IMR-90 (cell line): ENCODE measurements around the gene ZNF747. TPM values are rescaled to one million over a fixed set of nuclear protein-coding genes. Genes with fewer than 3 reads are reported as not detected.

ENCODE experiments used
- ATAC-seq: fragments of 200-7000 bp; cut with Tn5 transposase; 2 replicates; pipeline ENCODE4 v1.9.1; 2020; ENCODE audit warnings: low read depth, mild to moderate bottlenecking, moderate library complexity
- BruUV-seq: library from RNA; stranded (reverse); fragments of 400-500 nt; replicated peaks from 2 replicates; lab custom pipeline; 2021; lab: Mats Ljungman, UMichigan
- CTCF ChIA-PET: fragments of 300-600 bp; formaldehyde crosslinking; extraction: SDS; loops from one replicate; lab custom pipeline; 2021; ENCODE audit warnings: antibody characterized with exemption; lab: Yijun Ruan, JAX
- POLR2A ChIA-PET: fragments of 300-600 bp; sonication (Branson Sonifier 250); formaldehyde crosslinking; loops from one replicate; lab custom pipeline; 2022; ENCODE audit warnings: antibody characterized with exemption; ENCODE audit not compliant: unreplicated experiment; lab: Charles Lee
- DNase-seq: peaks from one replicate; pipeline ENCODE4 v3.0.0; 2013
- H2AFZ ChIP-seq: replicated peaks from 2 replicates; pipeline ENCODE3; 2013; ENCODE audit warnings: low read length, mild to moderate bottlenecking; ENCODE audit not compliant: poor library complexity
- H2AK5ac ChIP-seq: 2 replicates; pipeline ENCODE4 v1.6.1; 2013; ENCODE audit warnings: low read depth, low read length, inconsistent platforms
- H2AK9ac ChIP-seq: replicated peaks from 2 replicates; pipeline ENCODE3; 2013; ENCODE audit warnings: mild to moderate bottlenecking, low read depth, low read length, moderate library complexity; ENCODE audit not compliant: poor library complexity
- H2BK120ac ChIP-seq: 2 replicates; pipeline ENCODE4 v1.6.1; 2013; ENCODE audit warnings: low read depth, low read length, inconsistent platforms
- H2BK15ac ChIP-seq: 3 replicates; pipeline ENCODE4 v1.6.1; 2013; ENCODE audit warnings: low read depth, low read length, inconsistent platforms
- H2BK20ac ChIP-seq: 2 replicates; pipeline ENCODE4 v1.6.1; 2013; ENCODE audit warnings: low read depth, mild to moderate bottlenecking, inconsistent platforms, low read length, moderate library complexity
- H2BK5ac ChIP-seq: 2 replicates; pipeline ENCODE4 v1.6.1; 2013; ENCODE audit warnings: mild to moderate bottlenecking, low read depth, low read length, inconsistent platforms; ENCODE audit not compliant: poor library complexity, severe bottlenecking
- H3K14ac ChIP-seq: replicated peaks from 2 replicates; pipeline ENCODE4 v1.6.1; 2013; ENCODE audit warnings: low read depth, low read length, inconsistent platforms
- H3K18ac ChIP-seq: 2 replicates; pipeline ENCODE4 v1.6.1; 2013; ENCODE audit warnings: low read depth, low read length, control low read depth
- H3K23ac ChIP-seq: 2 replicates; pipeline ENCODE4 v1.6.1; 2013; ENCODE audit warnings: low read depth, low read length, inconsistent platforms
- H3K27ac ChIP-seq: 2 replicates; pipeline ENCODE4 v1.5.1; 2013; ENCODE audit warnings: mild to moderate bottlenecking, control low read depth, low read length; ENCODE audit not compliant: insufficient read depth
- H3K27me3 ChIP-seq: 2 replicates; pipeline ENCODE4 v1.6.1; 2013; ENCODE audit warnings: low read length; ENCODE audit not compliant: control insufficient read depth, insufficient read depth
- H3K36me3 ChIP-seq: 2 replicates; pipeline ENCODE4 v1.6.1; 2013; ENCODE audit warnings: low read length, mixed read lengths; ENCODE audit not compliant: control insufficient read depth, insufficient read depth
- H3K4ac ChIP-seq: 2 replicates; pipeline ENCODE4 v1.6.1; 2013; ENCODE audit warnings: low read depth, low read length, inconsistent platforms
- H3K4me1 ChIP-seq: 2 replicates; pipeline ENCODE4 v1.6.1; 2013; ENCODE audit warnings: low read length, mixed read lengths; ENCODE audit not compliant: control insufficient read depth, insufficient read depth
- H3K4me2 ChIP-seq: 2 replicates; pipeline ENCODE4 v1.6.1; 2013; ENCODE audit warnings: low read depth, mild to moderate bottlenecking, control low read depth, low read length, moderate library complexity
- H3K4me3 ChIP-seq: 2 replicates; pipeline ENCODE4 v1.5.1; 2013; ENCODE audit warnings: low read depth, mild to moderate bottlenecking, control low read depth, low read length, moderate library complexity; ENCODE audit not compliant: insufficient read depth
- H3K56ac ChIP-seq: 2 replicates; pipeline ENCODE4 v1.6.1; 2013; ENCODE audit warnings: low read length, inconsistent platforms; ENCODE audit not compliant: insufficient read depth; ENCODE audit errors: extremely low read depth
- H3K79me1 ChIP-seq, 2 experiments: 2 replicates each; pipeline ENCODE4 v1.6.1; 2013; ENCODE audit warnings: low read length in 2 of 2, inconsistent platforms in 1 of 2, low read depth in 1 of 2
- H3K9ac ChIP-seq: 2 replicates; pipeline ENCODE4 v1.6.1; 2013; ENCODE audit warnings: low read depth, low read length, control low read depth
- H3K9me1 ChIP-seq: 2 replicates; pipeline ENCODE4 v1.6.1; 2013; ENCODE audit warnings: low read length, inconsistent platforms; ENCODE audit not compliant: insufficient read depth
- H3K9me3 ChIP-seq: 2 replicates; pipeline ENCODE4 v1.6.1; 2013; ENCODE audit warnings: low read length; ENCODE audit not compliant: control insufficient read depth, insufficient read depth
- H4K20me1 ChIP-seq: 2 replicates; pipeline ENCODE4 v1.6.1; 2013; ENCODE audit warnings: low read length, inconsistent platforms; ENCODE audit not compliant: insufficient read depth
- H4K5ac ChIP-seq: 2 replicates; pipeline ENCODE4 v1.6.1; 2013; ENCODE audit warnings: mild to moderate bottlenecking, low read depth, low read length, control low read depth
- H4K8ac ChIP-seq, 2 experiments: 2 replicates each; pipeline ENCODE4 v1.6.1; 2013; ENCODE audit warnings: low read depth in 2 of 2, low read length in 2 of 2, control low read depth in 1 of 2, inconsistent platforms in 1 of 2
- H4K91ac ChIP-seq: 2 replicates; pipeline ENCODE4 v1.6.1; 2013; ENCODE audit warnings: low read depth, low read length, inconsistent platforms; ENCODE audit not compliant: insufficient read depth
- BHLHE40 ChIP-seq: fragments of 150-350 bp; IDR thresholded peaks from 2 replicates; pipeline ENCODE4 v1.6.1; 2016; ENCODE audit warnings: mild to moderate bottlenecking, low read depth, low read length
- CEBPB ChIP-seq: IDR thresholded peaks from 2 replicates; pipeline ENCODE4 v1.6.1; 2012; ENCODE audit warnings: low read depth, low read length, improper control_type of control experiment
- CHD1 ChIP-seq: IDR thresholded peaks from 2 replicates; pipeline ENCODE4 v1.6.1; 2012; ENCODE audit warnings: low read depth, low read length, improper control_type of control experiment
- FOS ChIP-seq: fragments of 150-350 bp; IDR thresholded peaks from 2 replicates; pipeline ENCODE4 v1.6.1; 2016; ENCODE audit warnings: low read depth, low read length
- MAZ ChIP-seq: IDR thresholded peaks from 2 replicates; pipeline ENCODE4 v1.6.1; 2012; ENCODE audit warnings: low read depth, mild to moderate bottlenecking, low read length, improper control_type of control experiment, moderate library complexity, borderline replicate concordance
- MXI1 ChIP-seq: IDR thresholded peaks from 2 replicates; pipeline ENCODE4 v1.6.1; 2012; ENCODE audit warnings: low read depth, mild to moderate bottlenecking, low read length, moderate library complexity, borderline replicate concordance
- NFE2L2 ChIP-seq: fragments of 150-350 bp; IDR thresholded peaks from 2 replicates; pipeline ENCODE4 v1.6.1; 2016; ENCODE audit warnings: low read depth, mild to moderate bottlenecking, low read length
- POLR2A ChIP-seq: IDR thresholded peaks from 2 replicates; pipeline ENCODE4 v1.6.1; 2012; ENCODE audit warnings: mild to moderate bottlenecking, low read depth, low read length
- RAD21 ChIP-seq: IDR thresholded peaks from 2 replicates; pipeline ENCODE4 v1.6.1; 2012; ENCODE audit warnings: low read length, improper control_type of control experiment
- RCOR1 ChIP-seq: IDR thresholded peaks from 2 replicates; pipeline ENCODE4 v1.6.1; 2012; ENCODE audit warnings: mild to moderate bottlenecking, low read length, improper control_type of control experiment; ENCODE audit not compliant: insufficient replicate concordance
- RFX5 ChIP-seq: IDR thresholded peaks from 2 replicates; pipeline ENCODE4 v1.8.0; 2012; ENCODE audit warnings: low read depth, mild to moderate bottlenecking, low read length, moderate library complexity
- SMC3 ChIP-seq: fragments of 150-350 bp; IDR thresholded peaks from 2 replicates; pipeline ENCODE4 v1.6.1; 2016; ENCODE audit warnings: low read depth, mild to moderate bottlenecking, antibody characterized with exemption, low read length, moderate library complexity
- WGBS, 2 experiments: methylation state at CpG; one replicate each; pipeline versions ENCODE4 v1.1.5 to v1.1.7; 2013; ENCODE audit warnings: missing lambda C conversion rate in 2 of 2; ENCODE audit not compliant: insufficient read length in 1 of 2; ENCODE audit errors: extremely low coverage in 2 of 2; 5-methylcytosine and 5-hydroxymethylcytosine counted together
- dilution Hi-C: fragments of 300-500 bp; cut with HindIII; formaldehyde crosslinking; loops from one replicate; pipeline ENCODE4 v1.14.3; 2018; ENCODE audit warnings: low sequenced_read_pairs; ENCODE audit not compliant: unreplicated experiment
- in situ Hi-C: fragments of 300-500 bp; cut with MboI; formaldehyde crosslinking; loops from 3 replicates; pipeline ENCODE4 v1.14.3; 2019; ENCODE audit warnings: low sequenced_read_pairs, inconsistent platforms, mixed read lengths
- intact Hi-C: fragments of 100-400 bp; cut with micrococcal nuclease; formaldehyde crosslinking; loops from 2 replicates; pipeline ENCODE4 v1.10.0; 2022
- polyA plus RNA-seq, 3 experiments: library from polyadenylated mRNA; depleted of rRNA; stranded (reverse); fragments of >200 nt; gene quantifications; 2 replicates each; pipeline ENCODE4 v1.2.3, GENCODE V29; 2012; ENCODE audit warnings: low replicate concordance in 1 of 3
- total RNA-seq: library from RNA; depleted of rRNA; stranded (reverse); fragments of >200 nt; gene quantifications from 2 replicates; pipeline ENCODE4 v1.2.3, GENCODE V29; 2012
- TF ChIP-seq, protein P1 (sequence below): fragments of 150-350 bp; IDR thresholded peaks from 2 replicates; pipeline ENCODE4 v1.6.1; 2017; ENCODE audit warnings: mild to moderate bottlenecking, antibody characterized with exemption, low read length, low read depth
- TF ChIP-seq, protein P2 (sequence below): conservative IDR thresholded peaks from 2 replicates; pipeline ENCODE4 v1.5.1; 2012; ENCODE audit warnings: mild to moderate bottlenecking, low read depth, low read length, improper control_type of control experiment
- TF ChIP-seq, protein P3 (sequence below): fragments of 150-350 bp; IDR thresholded peaks from 2 replicates; pipeline ENCODE4 v1.6.1; 2016; ENCODE audit warnings: low read depth, mild to moderate bottlenecking, low read length, moderate library complexity, borderline replicate concordance

ZNF747 gene
- total and polyA plus RNA-seq, 2 of the 4 experiments (the other 2 are of a cell fraction) = 2.0 to 2.9 TPM

DNA sequence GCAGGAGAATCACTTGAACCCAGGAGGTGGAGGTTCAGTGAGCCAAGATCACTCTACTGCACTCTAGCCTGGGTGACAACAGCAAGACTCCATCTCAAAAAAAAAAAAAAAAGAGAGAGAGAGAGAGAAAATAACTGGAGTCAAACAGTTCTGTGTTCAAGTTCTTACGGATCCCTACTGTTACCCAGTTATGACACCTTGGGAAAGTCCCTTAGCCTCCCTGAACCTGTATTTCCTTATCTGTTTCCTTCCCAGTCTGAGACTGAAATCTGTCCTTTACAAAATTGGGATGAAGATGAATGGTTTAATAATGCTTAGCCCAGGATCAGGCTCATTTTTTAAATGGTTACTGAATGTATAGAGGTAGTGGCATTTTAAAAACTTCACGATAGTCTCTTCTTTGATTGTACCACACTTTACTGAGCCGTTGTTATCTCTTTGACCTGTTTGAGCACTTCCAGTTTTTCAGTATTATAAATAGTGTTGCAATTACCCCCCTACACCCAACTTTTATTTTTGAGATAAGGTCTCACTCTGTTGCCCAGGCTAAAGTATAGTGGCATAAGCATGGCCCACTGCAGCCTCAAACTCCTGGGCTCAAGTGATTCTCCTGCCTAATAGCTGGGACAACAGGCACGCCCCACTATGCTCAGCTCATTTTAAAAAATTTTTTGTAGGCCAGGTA, 25.4 kb downstream of the ZNF747 start:
- TF ChIP-seq NFE2L2 = no peak
- TF ChIP-seq, protein P1, sequence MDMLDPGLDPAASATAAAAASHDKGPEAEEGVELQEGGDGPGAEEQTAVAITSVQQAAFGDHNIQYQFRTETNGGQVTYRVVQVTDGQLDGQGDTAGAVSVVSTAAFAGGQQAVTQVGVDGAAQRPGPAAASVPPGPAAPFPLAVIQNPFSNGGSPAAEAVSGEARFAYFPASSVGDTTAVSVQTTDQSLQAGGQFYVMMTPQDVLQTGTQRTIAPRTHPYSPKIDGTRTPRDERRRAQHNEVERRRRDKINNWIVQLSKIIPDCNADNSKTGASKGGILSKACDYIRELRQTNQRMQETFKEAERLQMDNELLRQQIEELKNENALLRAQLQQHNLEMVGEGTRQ = no peak
- TF ChIP-seq RCOR1 = no peak
- no peak for TF ChIP-seq FOS
- no peak for TF ChIP-seq CHD1
- no peak for TF ChIP-seq BHLHE40
- TF ChIP-seq, protein P2, sequence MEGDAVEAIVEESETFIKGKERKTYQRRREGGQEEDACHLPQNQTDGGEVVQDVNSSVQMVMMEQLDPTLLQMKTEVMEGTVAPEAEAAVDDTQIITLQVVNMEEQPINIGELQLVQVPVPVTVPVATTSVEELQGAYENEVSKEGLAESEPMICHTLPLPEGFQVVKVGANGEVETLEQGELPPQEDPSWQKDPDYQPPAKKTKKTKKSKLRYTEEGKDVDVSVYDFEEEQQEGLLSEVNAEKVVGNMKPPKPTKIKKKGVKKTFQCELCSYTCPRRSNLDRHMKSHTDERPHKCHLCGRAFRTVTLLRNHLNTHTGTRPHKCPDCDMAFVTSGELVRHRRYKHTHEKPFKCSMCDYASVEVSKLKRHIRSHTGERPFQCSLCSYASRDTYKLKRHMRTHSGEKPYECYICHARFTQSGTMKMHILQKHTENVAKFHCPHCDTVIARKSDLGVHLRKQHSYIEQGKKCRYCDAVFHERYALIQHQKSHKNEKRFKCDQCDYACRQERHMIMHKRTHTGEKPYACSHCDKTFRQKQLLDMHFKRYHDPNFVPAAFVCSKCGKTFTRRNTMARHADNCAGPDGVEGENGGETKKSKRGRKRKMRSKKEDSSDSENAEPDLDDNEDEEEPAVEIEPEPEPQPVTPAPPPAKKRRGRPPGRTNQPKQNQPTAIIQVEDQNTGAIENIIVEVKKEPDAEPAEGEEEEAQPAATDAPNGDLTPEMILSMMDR = no peak
- TF ChIP-seq MXI1 = no peak
- TF ChIP-seq MAZ = no peak
- TF ChIP-seq, protein P3, sequence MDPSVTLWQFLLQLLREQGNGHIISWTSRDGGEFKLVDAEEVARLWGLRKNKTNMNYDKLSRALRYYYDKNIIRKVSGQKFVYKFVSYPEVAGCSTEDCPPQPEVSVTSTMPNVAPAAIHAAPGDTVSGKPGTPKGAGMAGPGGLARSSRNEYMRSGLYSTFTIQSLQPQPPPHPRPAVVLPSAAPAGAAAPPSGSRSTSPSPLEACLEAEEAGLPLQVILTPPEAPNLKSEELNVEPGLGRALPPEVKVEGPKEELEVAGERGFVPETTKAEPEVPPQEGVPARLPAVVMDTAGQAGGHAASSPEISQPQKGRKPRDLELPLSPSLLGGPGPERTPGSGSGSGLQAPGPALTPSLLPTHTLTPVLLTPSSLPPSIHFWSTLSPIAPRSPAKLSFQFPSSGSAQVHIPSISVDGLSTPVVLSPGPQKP = no peak
- TF ChIP-seq SMC3 = no peak
- no peak for TF ChIP-seq RFX5
- no peak for TF ChIP-seq POLR2A
- TF ChIP-seq RAD21 = no peak
- TF ChIP-seq CEBPB = no peak
- Histone ChIP-seq H3K4me2 (no peak overlapping the region), H4K91ac (no peak overlapping the region), H2AFZ (no peak overlapping the region), H3K9me1 (no peaks in the 10 kb centered on the region), H3K4ac (no peak overlapping the region), H2BK20ac (no peak overlapping the region), H3K4me1 (no peaks in the 10 kb centered on the region), H3K56ac (no peak overlapping the region), H3K27me3 (peaks cover 30% of the 10 kb centered on the region), H4K20me1 (no peaks in the 10 kb centered on the region), H3K79me1 (no peaks in the 10 kb centered on the region), H3K4me3 (no peak overlapping the region), H3K36me3 (no peaks in the 10 kb centered on the region), H3K18ac (no peak overlapping the region), H3K9ac (no peak overlapping the region), H2BK120ac (no peak overlapping the region), H4K5ac (no peak overlapping the region), H2BK15ac (no peak overlapping the region), H3K14ac (no peak overlapping the region), H3K27ac (no peak overlapping the region), H2AK5ac (no peak overlapping the region), H2AK9ac (no peak overlapping the region), H4K8ac (no peak overlapping the region), H3K9me3 (no peaks in the 10 kb centered on the region), H3K23ac (no peak overlapping the region), H2BK5ac (no peak overlapping the region)
- intact Hi-C loops (no loop called here), in situ Hi-C loops (no loop called here), dilution Hi-C loops (no loop called here)
- WGBS, 2 experiments = no CpG with 5 or more reads among the region's 4 CpGs
- no peak for ATAC-seq
- no TSS peak for BruUV-seq
- POLR2A ChIA-PET = interaction anchor here (0.6 kb wide), 1 partner anchor 725 kb away, joined by 18 read pairs; no protein-coding TSS in a partner anchor
- DNase-seq = no peak
- CTCF ChIA-PET = no interaction called here
